SK-N-MC (cell line): Measurements from ENCODE around the gene GPC5.

ENCODE experiments used
- DNase-seq: peaks from one replicate; pipeline ENCODE4 v3.0.0-alpha.2; 2011; ENCODE audit warnings: low read depth, low spot score
- H3K27ac ChIP-seq: fragments of 200-600 bp; sonication (generic); 2 replicates; pipeline ENCODE4 v1.5.1; 2016; ENCODE audit warnings: mixed run types
- H3K36me3 ChIP-seq: fragments of 200-600 bp; sonication (generic); 2 replicates; pipeline ENCODE4 v1.6.1; 2017; ENCODE audit warnings: antibody characterized with exemption, low read length, mixed read lengths; ENCODE audit not compliant: insufficient read depth
- H3K4me3 ChIP-seq: fragments of 200-600 bp; sonication (generic); 2 replicates; pipeline ENCODE4 v1.5.1; 2016
- H3K9ac ChIP-seq: fragments of 200-600 bp; sonication (generic); 2 replicates; pipeline ENCODE4 v1.8.0; 2017; ENCODE audit warnings: mixed run types, mixed read lengths; ENCODE audit not compliant: insufficient read length
- H3K9me3 ChIP-seq: fragments of 200-600 bp; sonication (generic); 2 replicates; pipeline ENCODE4 v1.6.1; 2017; ENCODE audit warnings: low read depth, mild to moderate bottlenecking, antibody characterized with exemption, low read length, moderate library complexity, mixed read lengths
- EZH2 ChIP-seq: fragments of 200-600 bp; sonication (generic); IDR thresholded peaks from one replicate; pipeline ENCODE4 v1.6.1; 2017; ENCODE audit warnings: antibody characterized with exemption
- FOXP2 ChIP-seq: optimal IDR thresholded peaks from 2 replicates; pipeline ENCODE3; 2011; ENCODE audit warnings: mild to moderate bottlenecking, moderate library complexity; ENCODE audit not compliant: insufficient read depth; ENCODE audit errors: extremely low read length, control extremely low read depth
- POLR2AphosphoS5 ChIP-seq: IDR thresholded peaks from 2 replicates; pipeline ENCODE4 v1.6.1; 2012; ENCODE audit warnings: mild to moderate bottlenecking, low read depth, low read length, borderline replicate concordance

Gene GPC5

DNA sequence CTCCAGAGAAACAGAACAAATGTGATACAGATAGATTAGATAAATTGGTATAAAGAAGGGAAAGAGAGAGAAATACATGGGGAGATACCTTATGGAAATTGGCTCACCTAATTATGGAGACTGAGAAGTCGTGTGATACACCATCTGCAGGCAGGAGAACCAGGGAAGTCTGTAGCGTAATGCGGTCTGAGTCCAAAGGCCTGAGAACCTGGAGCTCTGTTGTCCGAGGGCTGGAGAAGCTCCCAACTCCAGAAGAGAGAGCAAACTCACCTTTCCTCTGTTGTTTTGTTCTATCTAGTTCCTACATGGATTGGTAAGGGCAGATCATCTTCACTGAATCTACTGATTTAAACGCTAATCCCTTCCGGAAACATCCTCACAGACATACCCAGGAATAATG is 1179.9 kb downstream of the GPC5 start:
- Histone ChIP-seq H3K36me3 (no peaks in the 10 kb centered on the region), H3K9me3 (no peaks in the 10 kb centered on the region), H3K4me3 (no peak overlapping the region), H3K27ac (no peak overlapping the region), H3K9ac (no peak overlapping the region)
- DNase-seq: no peak
- no peak for TF ChIP-seq FOXP2
- no peak for TF ChIP-seq EZH2
- no peak for TF ChIP-seq POLR2AphosphoS5

DNA sequence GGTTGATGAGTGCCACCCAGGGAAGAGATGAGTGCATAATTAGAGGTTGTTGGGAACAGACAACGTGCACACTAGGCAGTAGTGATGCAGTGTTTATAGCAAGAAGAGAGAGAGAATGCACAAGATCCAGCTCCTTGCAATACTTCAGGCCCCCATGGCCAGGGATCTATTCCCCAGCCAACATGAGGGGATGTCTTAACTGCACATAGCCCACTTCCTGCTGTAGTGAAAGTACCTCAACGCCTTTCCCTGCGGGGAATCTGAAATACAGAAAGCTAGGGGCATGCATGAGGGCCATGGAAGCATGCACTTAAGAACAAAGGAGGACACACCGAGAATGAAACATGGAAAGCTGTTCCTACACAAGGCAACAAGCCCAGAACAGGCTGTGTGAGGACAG is 1191.5 kb downstream of the GPC5 start:
- H3K9me3 ChIP-seq: no peaks in the 10 kb centered on the region
- H3K4me3 ChIP-seq: no peak overlapping the region
- DNase-seq: no peak
- H3K9ac ChIP-seq: no peak overlapping the region
- H3K36me3 ChIP-seq: no peaks in the 10 kb centered on the region
- no peak for TF ChIP-seq POLR2AphosphoS5
- no peak for TF ChIP-seq FOXP2
- TF ChIP-seq EZH2: no peak
- H3K27ac ChIP-seq: no peak overlapping the region

DNA sequence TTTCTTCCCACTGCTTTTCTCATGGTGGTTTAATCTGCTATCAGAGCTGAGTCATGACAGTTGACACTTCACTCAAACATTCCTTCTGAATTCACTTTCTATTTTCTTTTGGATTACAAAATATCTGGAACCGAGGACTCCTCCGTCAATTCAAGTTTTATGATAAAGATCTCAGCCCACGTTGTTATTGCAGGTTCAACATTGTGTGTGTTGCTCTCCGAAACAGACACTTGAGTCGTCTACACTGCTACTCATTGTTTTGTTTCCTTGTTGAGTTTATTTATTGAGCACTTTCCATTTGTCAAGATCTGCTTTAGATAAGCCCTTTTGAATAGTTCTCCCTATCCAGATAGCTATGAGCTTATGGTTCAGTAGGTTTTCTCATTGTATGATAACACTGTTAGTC is 1192.1 kb downstream of the GPC5 start:
- no peaks in the 10 kb centered on the region for H3K9me3 ChIP-seq
- no peak for DNase-seq
- H3K4me3 ChIP-seq: no peak overlapping the region
- H3K9ac ChIP-seq: no peak overlapping the region
- TF ChIP-seq FOXP2: no peak
- TF ChIP-seq EZH2: no peak
- no peak for TF ChIP-seq POLR2AphosphoS5
- H3K27ac ChIP-seq: no peak overlapping the region
- H3K36me3 ChIP-seq: no peaks in the 10 kb centered on the region

DNA sequence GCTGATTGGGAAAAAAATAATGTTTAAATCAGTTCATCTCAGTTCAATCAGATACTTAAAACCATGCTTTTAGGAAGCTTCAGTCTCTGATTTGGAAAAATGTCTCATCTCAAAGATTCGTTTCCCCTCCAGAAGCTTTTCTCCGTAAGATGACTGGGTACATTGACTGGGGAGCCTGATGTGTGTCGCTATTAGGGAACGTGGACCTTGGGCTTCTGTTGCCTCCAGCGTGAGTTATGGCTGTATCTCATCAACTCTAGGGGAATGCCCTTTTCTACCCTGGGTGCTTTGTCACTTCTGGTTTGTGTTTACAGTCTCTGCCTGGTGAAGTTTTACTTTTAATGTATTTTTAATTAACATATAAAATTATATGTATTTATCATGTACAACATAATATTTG is 1192.7 kb downstream of the GPC5 start:
- Histone ChIP-seq H3K36me3 (no peaks in the 10 kb centered on the region), H3K9ac (no peak overlapping the region), H3K27ac (no peak overlapping the region), H3K4me3 (no peak overlapping the region), H3K9me3 (no peaks in the 10 kb centered on the region)
- TF ChIP-seq POLR2AphosphoS5: no peak
- TF ChIP-seq FOXP2: no peak
- no peak for TF ChIP-seq EZH2
- no peak for DNase-seq

DNA sequence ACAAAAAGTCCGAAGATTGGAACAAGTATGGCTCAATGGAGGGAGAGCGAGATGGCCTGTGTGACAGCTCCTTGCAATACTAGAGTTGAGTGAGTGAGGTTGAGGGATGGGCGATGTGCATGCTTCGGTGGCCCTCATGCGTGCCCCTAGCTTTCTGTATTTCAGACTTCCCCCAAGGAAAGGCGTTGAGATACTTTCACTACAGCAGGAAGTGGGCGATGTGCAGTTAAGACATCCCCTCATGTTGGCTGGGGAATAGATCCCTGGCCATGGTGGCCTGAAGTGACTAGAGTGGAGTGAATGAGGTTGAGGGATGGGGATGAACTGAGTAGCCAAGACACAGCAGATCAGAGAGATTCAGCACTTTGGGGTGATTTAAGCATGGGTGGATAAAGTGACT is 1194.3 kb downstream of the GPC5 start:
- no peak overlapping the region for H3K4me3 ChIP-seq
- no peak for TF ChIP-seq POLR2AphosphoS5
- no peak for TF ChIP-seq FOXP2
- no peak for TF ChIP-seq EZH2
- H3K36me3 ChIP-seq: no peaks in the 10 kb centered on the region
- H3K27ac ChIP-seq: no peak overlapping the region
- no peaks in the 10 kb centered on the region for H3K9me3 ChIP-seq
- H3K9ac ChIP-seq: no peak overlapping the region
- no peak for DNase-seq

DNA sequence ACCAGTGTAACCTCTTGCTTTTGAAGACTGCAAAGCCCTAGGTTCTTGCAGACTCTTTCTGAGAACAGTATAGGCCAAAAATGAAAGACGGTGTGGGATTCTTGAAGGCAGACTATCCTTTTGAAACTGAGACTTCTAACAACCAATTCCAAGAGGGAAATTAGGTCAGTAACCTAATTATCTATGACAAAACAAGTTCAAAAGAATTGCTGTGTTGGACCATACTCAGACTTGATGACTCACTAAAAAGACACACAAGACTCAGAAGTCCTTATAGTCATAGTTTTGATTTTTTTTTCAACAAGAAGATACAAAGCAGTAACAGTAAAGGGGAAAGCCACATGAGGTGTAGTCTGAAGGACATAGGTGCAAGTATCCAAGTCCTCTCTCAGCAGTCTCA is 1204.1 kb downstream of the GPC5 start:
- H3K9me3 ChIP-seq: no peaks in the 10 kb centered on the region
- no peaks in the 10 kb centered on the region for H3K36me3 ChIP-seq
- no peak overlapping the region for H3K4me3 ChIP-seq
- DNase-seq: no peak
- TF ChIP-seq EZH2: no peak
- no peak for TF ChIP-seq POLR2AphosphoS5
- TF ChIP-seq FOXP2: no peak
- H3K9ac ChIP-seq: no peak overlapping the region
- no peak overlapping the region for H3K27ac ChIP-seq

DNA sequence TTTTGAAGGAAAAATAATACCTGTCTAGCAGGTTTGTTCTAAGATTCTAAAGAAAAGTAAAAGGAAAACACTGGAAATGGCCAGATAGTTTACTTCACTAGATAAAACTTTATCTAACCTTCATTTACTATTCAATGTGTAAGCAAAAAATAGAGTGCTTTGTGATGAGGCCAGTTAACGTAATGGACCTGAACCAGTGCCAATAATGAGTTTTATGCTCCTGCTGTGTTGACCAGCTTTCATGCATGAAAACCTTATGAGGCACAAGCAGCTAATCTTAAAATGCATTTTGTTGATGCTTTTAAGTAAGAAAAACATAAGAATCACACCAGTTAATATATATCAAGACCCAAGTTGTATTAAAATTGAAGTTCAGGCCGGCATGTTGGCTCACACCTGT is 1211.0 kb downstream of the GPC5 start:
- Histone ChIP-seq H3K4me3 (no peak overlapping the region), H3K36me3 (no peaks in the 10 kb centered on the region), H3K9ac (no peak overlapping the region), H3K27ac (no peak overlapping the region), H3K9me3 (no peaks in the 10 kb centered on the region)
- TF ChIP-seq FOXP2 (no peak), POLR2AphosphoS5 (no peak), EZH2 (no peak)
- DNase-seq: no peak

DNA sequence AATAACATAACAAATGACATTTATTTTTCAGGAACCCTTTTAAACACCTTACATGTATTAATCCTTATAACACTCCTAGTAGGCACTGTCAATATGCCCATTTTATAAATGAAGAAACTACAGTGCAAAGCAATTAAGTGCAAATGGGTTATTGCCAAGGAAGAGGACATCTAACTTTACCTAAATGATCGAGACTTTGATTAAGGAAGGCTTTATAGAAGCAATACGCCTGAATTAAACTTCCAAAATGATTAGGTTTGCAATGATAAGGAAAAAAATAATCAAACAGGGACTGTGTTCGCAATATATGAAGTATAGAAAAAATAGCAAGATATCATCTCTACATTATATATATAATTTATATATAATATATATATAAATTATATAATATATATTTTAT is 1214.5 kb downstream of the GPC5 start:
- Histone ChIP-seq H3K4me3 (no peak overlapping the region), H3K27ac (no peak overlapping the region), H3K9ac (no peak overlapping the region), H3K36me3 (no peaks in the 10 kb centered on the region), H3K9me3 (no peaks in the 10 kb centered on the region)
- DNase-seq: no peak
- no peak for TF ChIP-seq EZH2
- TF ChIP-seq FOXP2: no peak
- no peak for TF ChIP-seq POLR2AphosphoS5

DNA sequence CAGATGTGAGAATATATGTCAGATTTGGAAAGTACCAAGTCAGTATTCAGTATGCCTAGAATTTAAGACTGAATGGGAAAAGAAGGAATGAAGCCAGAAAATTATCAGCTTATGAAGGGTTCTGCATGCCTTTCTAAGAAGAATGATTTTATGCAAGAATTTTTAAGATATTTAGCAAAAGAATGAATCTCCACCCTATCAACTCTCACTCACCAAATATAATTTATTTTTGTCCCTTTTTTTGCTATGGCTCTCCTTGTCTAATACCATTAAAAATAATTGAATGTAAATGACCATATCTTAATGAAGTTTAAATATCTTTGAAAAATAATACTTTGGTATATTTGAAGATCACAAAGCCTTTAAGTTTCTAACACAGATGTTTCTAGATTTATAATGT is 1215.5 kb downstream of the GPC5 start:
- H3K9ac ChIP-seq: no peak overlapping the region
- no peak for DNase-seq
- H3K36me3 ChIP-seq: no peaks in the 10 kb centered on the region
- no peaks in the 10 kb centered on the region for H3K9me3 ChIP-seq
- TF ChIP-seq POLR2AphosphoS5 (no peak), FOXP2 (no peak), EZH2 (no peak)
- H3K27ac ChIP-seq: no peak overlapping the region
- H3K4me3 ChIP-seq: no peak overlapping the region
